ENCODE measurements around the gene TBCD.

GRCh38 chr17:82993005-82993404, 241.1 kb downstream of the TBCD start:
- TF ChIP-seq POLR2AphosphoS2 (conservative IDR thresholded peaks at IDR 0.05; ENCODE audit: low read length) (no peak), CTCF (IDR thresholded peaks at IDR 0.05) (no peak), BHLHE40 (IDR thresholded peaks at IDR 0.05; ENCODE audit: low read depth, low read length) (no peak)
